Measurements from ENCODE around the gene HDAC4. TPM values are rescaled to one million over a fixed set of nuclear protein-coding genes. Genes with fewer than 3 reads are reported as not detected.

Gene HDAC4
- 10.1 and 28.9 TPM in 2 replicates for total RNA-seq

GRCh38 chr2:239400596-239401066 lies at the start of gene HDAC4:
HDAC4 (minus strand) TSS chr2:239401020; CDS start chr2:239352699, 48,321 bp downstream.

Measured in mesangial cell (primary cell).